Liver (tissue), 3 donors: ENCODE data around the gene CYP8B1.

Source experiments
- EGR1 ChIP-seq, 2 donors: IDR thresholded peaks; 2 replicates each; pipeline ENCODE4 v1.6.1; 2016 to 2018; ENCODE audit warnings: antibody characterized with exemption in 2 of 2, low read depth in 2 of 2
- FOXA1 ChIP-seq: IDR thresholded peaks from 2 replicates; pipeline ENCODE4 v1.6.1; 2016; ENCODE audit warnings: antibody characterized with exemption
- FOXA2 ChIP-seq: IDR thresholded peaks from 2 replicates; pipeline ENCODE4 v1.6.1; 2016; ENCODE audit warnings: antibody characterized with exemption
- GABPA ChIP-seq, 2 donors: IDR thresholded peaks in 1 of 2; conservative IDR thresholded peaks in 1 of 2; 2 replicates each; pipeline ENCODE4 v1.6.1; 2016; ENCODE audit warnings: antibody characterized with exemption in 2 of 2, mild to moderate bottlenecking in 1 of 2, moderate library complexity in 1 of 2
- JUND ChIP-seq, 2 donors: IDR thresholded peaks; 2 replicates each; pipeline ENCODE4 v1.6.1; 2016; ENCODE audit warnings: antibody characterized with exemption in 2 of 2
- NR2F2 ChIP-seq: IDR thresholded peaks from 2 replicates; pipeline ENCODE4 v1.6.1; 2016; ENCODE audit warnings: antibody characterized with exemption
- RAD21 ChIP-seq, 2 donors: IDR thresholded peaks; 2 replicates each; pipeline ENCODE4 v1.6.1; 2016; ENCODE audit warnings: antibody characterized with exemption in 2 of 2, mild to moderate bottlenecking in 2 of 2
- SP1 ChIP-seq: IDR thresholded peaks from 2 replicates; pipeline ENCODE4 v1.6.1; 2018; ENCODE audit warnings: antibody characterized with exemption, mild to moderate bottlenecking
- TAF1 ChIP-seq: conservative IDR thresholded peaks from 2 replicates; pipeline ENCODE4 v1.6.1; 2016; ENCODE audit warnings: antibody characterized with exemption, mild to moderate bottlenecking
- YY1 ChIP-seq: IDR thresholded peaks from 2 replicates; pipeline ENCODE4 v1.6.1; 2016; ENCODE audit warnings: antibody characterized with exemption, mild to moderate bottlenecking
- TF ChIP-seq, protein P1 (sequence below): fragments of 150-350 bp; IDR thresholded peaks from 2 replicates; pipeline ENCODE4 v1.5.1; 2017; ENCODE audit warnings: improper control_type of control experiment, low read depth, low read length; ENCODE audit not compliant: missing input control
- TF ChIP-seq, protein P2 (sequence below): IDR thresholded peaks from 2 replicates; pipeline ENCODE4 v1.6.1; 2016; ENCODE audit warnings: antibody characterized with exemption
- TF ChIP-seq, protein P3 (sequence below): IDR thresholded peaks from 2 replicates; pipeline ENCODE4 v1.6.1; 2016; ENCODE audit warnings: antibody characterized with exemption, mild to moderate bottlenecking
- TF ChIP-seq, protein P4 (sequence below): IDR thresholded peaks from 2 replicates; pipeline ENCODE4 v1.6.1; 2016; ENCODE audit warnings: antibody characterized with exemption
- donor health status: healthy.
- donor health status: healthy.

DNA sequence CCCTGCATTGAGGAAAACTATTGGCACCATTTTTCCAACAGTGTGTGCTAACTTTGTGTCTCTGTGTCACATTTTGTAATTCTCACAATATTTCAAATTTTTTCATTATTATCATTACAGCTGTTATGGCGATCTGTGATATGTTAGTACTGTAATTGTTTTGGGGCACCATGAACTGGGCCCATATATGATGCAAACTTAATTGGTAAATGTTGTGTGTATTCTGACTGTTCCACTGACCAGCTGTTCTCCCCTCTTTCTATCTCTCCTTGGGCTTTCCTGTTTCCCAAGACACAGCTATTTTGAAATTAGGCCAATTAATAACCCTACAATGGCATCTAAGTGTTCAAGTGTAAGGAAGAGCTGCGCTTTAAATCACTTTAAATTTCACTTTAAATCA lies 2.2 kb upstream of the CYP8B1 start:
- TF ChIP-seq, protein P1, sequence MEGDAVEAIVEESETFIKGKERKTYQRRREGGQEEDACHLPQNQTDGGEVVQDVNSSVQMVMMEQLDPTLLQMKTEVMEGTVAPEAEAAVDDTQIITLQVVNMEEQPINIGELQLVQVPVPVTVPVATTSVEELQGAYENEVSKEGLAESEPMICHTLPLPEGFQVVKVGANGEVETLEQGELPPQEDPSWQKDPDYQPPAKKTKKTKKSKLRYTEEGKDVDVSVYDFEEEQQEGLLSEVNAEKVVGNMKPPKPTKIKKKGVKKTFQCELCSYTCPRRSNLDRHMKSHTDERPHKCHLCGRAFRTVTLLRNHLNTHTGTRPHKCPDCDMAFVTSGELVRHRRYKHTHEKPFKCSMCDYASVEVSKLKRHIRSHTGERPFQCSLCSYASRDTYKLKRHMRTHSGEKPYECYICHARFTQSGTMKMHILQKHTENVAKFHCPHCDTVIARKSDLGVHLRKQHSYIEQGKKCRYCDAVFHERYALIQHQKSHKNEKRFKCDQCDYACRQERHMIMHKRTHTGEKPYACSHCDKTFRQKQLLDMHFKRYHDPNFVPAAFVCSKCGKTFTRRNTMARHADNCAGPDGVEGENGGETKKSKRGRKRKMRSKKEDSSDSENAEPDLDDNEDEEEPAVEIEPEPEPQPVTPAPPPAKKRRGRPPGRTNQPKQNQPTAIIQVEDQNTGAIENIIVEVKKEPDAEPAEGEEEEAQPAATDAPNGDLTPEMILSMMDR: no peak
- TF ChIP-seq SP1: no peak
- TF ChIP-seq, protein P2, sequence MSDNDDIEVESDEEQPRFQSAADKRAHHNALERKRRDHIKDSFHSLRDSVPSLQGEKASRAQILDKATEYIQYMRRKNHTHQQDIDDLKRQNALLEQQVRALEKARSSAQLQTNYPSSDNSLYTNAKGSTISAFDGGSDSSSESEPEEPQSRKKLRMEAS: no peak
- TF ChIP-seq, protein P3, sequence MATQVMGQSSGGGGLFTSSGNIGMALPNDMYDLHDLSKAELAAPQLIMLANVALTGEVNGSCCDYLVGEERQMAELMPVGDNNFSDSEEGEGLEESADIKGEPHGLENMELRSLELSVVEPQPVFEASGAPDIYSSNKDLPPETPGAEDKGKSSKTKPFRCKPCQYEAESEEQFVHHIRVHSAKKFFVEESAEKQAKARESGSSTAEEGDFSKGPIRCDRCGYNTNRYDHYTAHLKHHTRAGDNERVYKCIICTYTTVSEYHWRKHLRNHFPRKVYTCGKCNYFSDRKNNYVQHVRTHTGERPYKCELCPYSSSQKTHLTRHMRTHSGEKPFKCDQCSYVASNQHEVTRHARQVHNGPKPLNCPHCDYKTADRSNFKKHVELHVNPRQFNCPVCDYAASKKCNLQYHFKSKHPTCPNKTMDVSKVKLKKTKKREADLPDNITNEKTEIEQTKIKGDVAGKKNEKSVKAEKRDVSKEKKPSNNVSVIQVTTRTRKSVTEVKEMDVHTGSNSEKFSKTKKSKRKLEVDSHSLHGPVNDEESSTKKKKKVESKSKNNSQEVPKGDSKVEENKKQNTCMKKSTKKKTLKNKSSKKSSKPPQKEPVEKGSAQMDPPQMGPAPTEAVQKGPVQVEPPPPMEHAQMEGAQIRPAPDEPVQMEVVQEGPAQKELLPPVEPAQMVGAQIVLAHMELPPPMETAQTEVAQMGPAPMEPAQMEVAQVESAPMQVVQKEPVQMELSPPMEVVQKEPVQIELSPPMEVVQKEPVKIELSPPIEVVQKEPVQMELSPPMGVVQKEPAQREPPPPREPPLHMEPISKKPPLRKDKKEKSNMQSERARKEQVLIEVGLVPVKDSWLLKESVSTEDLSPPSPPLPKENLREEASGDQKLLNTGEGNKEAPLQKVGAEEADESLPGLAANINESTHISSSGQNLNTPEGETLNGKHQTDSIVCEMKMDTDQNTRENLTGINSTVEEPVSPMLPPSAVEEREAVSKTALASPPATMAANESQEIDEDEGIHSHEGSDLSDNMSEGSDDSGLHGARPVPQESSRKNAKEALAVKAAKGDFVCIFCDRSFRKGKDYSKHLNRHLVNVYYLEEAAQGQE: no peak
- TF ChIP-seq JUND (IDR thresholded peaks at IDR 0.05): no peak
- no peak for TF ChIP-seq EGR1 (IDR thresholded peaks at IDR 0.05; ENCODE audit: low read depth in 2 of 2)
- TF ChIP-seq YY1: no peak
- no peak for TF ChIP-seq RAD21 (IDR thresholded peaks at IDR 0.05)
- TF ChIP-seq FOXA1: no peak
- no peak for TF ChIP-seq GABPA (IDR thresholded peaks at IDR 0.05 in 1 of 2, conservative IDR thresholded peaks at IDR 0.05 in 1 of 2)
- TF ChIP-seq, protein P4, sequence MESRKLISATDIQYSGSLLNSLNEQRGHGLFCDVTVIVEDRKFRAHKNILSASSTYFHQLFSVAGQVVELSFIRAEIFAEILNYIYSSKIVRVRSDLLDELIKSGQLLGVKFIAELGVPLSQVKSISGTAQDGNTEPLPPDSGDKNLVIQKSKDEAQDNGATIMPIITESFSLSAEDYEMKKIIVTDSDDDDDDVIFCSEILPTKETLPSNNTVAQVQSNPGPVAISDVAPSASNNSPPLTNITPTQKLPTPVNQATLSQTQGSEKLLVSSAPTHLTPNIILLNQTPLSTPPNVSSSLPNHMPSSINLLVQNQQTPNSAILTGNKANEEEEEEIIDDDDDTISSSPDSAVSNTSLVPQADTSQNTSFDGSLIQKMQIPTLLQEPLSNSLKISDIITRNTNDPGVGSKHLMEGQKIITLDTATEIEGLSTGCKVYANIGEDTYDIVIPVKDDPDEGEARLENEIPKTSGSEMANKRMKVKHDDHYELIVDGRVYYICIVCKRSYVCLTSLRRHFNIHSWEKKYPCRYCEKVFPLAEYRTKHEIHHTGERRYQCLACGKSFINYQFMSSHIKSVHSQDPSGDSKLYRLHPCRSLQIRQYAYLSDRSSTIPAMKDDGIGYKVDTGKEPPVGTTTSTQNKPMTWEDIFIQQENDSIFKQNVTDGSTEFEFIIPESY: no peak
- TF ChIP-seq TAF1: no peak
- TF ChIP-seq FOXA2: no peak
- no peak for TF ChIP-seq NR2F2
